ENCODE data around the gene CEP85L.

CEP85L gene

GRCh38 chr6:118574051-118574865, 77.1 kb downstream of the CEP85L start:
- no peak for DNase-seq

- no peak for DNase-seq
Measured at GRCh38 chr6:118571121-118571520, 80.3 kb downstream of the CEP85L start.

- DNase-seq: no peak
Measured at GRCh38 chr6:118569498-118569897, 81.9 kb downstream of the CEP85L start.

GRCh38 chr6:118567974-118568373, 83.4 kb downstream of the CEP85L start:
- no peak for DNase-seq

- peak; percentile 26 for DNase-seq
Measured at GRCh38 chr6:118565311-118565960, 86.0 kb downstream of the CEP85L start.

GRCh38 chr6:118562959-118563358, 88.4 kb downstream of the CEP85L start:
- DNase-seq: peak; percentile 79

GRCh38 chr6:118562248-118562647, 89.1 kb downstream of the CEP85L start:
- no peak for DNase-seq

- DNase-seq: no peak
Measured at GRCh38 chr6:118559659-118560058, 91.7 kb downstream of the CEP85L start.

- DNase-seq: no peak
Measured at GRCh38 chr6:118558464-118559217, 92.8 kb downstream of the CEP85L start.

GRCh38 chr6:118554698-118555097, 96.7 kb downstream of the CEP85L start:
- DNase-seq: no peak

- DNase-seq: no peak
Measured at GRCh38 chr6:118553132-118553531, 98.3 kb downstream of the CEP85L start.

- peak; percentile 77 for DNase-seq
Measured at GRCh38 chr6:118551063-118552053, 100.0 kb downstream of the CEP85L start.

- DNase-seq: no peak
Measured at GRCh38 chr6:118548613-118549012, 102.8 kb downstream of the CEP85L start.

- no peak for DNase-seq
Measured at GRCh38 chr6:118548136-118548535, 103.3 kb downstream of the CEP85L start, which contains the start of gene PLN. Gene PLN (plus strand): TSS chr6:118548296. CDS start chr6:118558922, 10,626 bp downstream.

GRCh38 chr6:118546880-118547218, 104.5 kb downstream of the CEP85L start:
- no peak for DNase-seq

GRCh38 chr6:118546164-118546879, 105.1 kb downstream of the CEP85L start:
- no peak for DNase-seq

- DNase-seq: no peak
Measured at GRCh38 chr6:118544105-118544504, 107.3 kb downstream of the CEP85L start.

- peak; percentile 37 for DNase-seq
Measured at GRCh38 chr6:118542184-118542952, 109.0 kb downstream of the CEP85L start.

- DNase-seq: peak; percentile 15
Measured at GRCh38 chr6:118537574-118537973, 113.8 kb downstream of the CEP85L start.

- DNase-seq: no peak
Measured at GRCh38 chr6:118536478-118536877, 114.9 kb downstream of the CEP85L start.
